ENCODE data around the gene VWA3B. TPM values are rescaled to one million over a fixed set of nuclear protein-coding genes. Genes with fewer than 3 reads are reported as not detected.

The VWA3B gene
- total RNA-seq, 1 experiment from 2014 or later: not detected

DNA sequence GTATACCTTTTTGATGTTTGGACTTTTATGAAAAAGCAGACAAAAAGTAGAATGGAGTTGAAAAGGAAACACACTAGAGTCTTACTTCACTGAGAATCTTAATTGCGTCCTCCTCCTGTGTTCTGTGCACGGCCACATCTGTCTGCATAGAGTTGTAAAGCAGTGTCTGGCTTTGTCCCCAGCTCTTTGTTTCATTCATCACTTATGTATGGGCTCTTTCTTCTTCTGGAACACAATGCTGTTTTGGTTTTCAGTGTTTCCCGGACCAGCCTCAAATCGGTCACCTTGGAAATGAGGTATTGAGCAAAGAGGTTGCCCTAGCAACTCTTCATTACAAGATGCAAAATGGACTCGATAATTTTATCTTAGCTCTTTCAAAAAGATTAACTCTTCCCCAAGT is 155.0 kb downstream of the VWA3B start:
- Mint-ChIP-seq H3K4me3 (no peak overlapping the region), H3K9me3 (peaks cover under 1% of the 10 kb centered on the region in 2 experiments; a peak in 1 of 5 replicates), H3K27ac (no peak overlapping the region), H3K27me3 (ENCODE audit: low read depth) (peaks cover 2% of the 10 kb centered on the region), H3K36me3 (ENCODE audit: insufficient read depth in 1 of 3, low read depth in 3 of 3) (no peaks in the 10 kb centered on the region; a peak in 2 of 7 replicates), H3K4me1 (peaks cover 4% of the 10 kb centered on the region in 2 experiments; a peak in 3 of 4 replicates)
- H3K9me3 ChIP-seq (ENCODE audit: control insufficient read depth, low read depth, low read length): no peaks in the 10 kb centered on the region
- no peak overlapping the region for H4K91ac ChIP-seq (ENCODE audit: insufficient read length, low read depth, low read length)
- H2AFZ ChIP-seq (ENCODE audit: low read length): no peak overlapping the region
- H3K18ac ChIP-seq (ENCODE audit: insufficient read length, low read depth, low read length): no peak overlapping the region
- no peaks in the 10 kb centered on the region for H3K79me2 ChIP-seq (ENCODE audit: insufficient read depth, low read length)
- no peak overlapping the region for H2BK120ac ChIP-seq (ENCODE audit: low read depth, low read length, poor library complexity, severe bottlenecking)
- no peak overlapping the region for H3K27ac ChIP-seq (ENCODE audit: insufficient read length, low read depth, low read length)
- no peak overlapping the region for H2BK20ac ChIP-seq (ENCODE audit: low read depth, low read length, poor library complexity, severe bottlenecking)
- no peak overlapping the region for H4K5ac ChIP-seq (ENCODE audit: insufficient read length, low read depth, low read length)
- TF ChIP-seq CTCF (conservative IDR thresholded peaks at IDR 0.05): no peak
- no CpG with 5 or more reads among the region's 5 CpGs for WGBS (ENCODE audit: extremely low coverage, insufficient read length, low lambda C conversion rate)
- H3K14ac ChIP-seq (ENCODE audit: insufficient read depth, low read length): no peak overlapping the region
- H3K27me3 ChIP-seq (ENCODE audit: insufficient read depth, low read length): no peaks in the 10 kb centered on the region
- H3K23ac ChIP-seq (ENCODE audit: insufficient read length, low read depth, low read length): no peak overlapping the region
- H2BK12ac ChIP-seq (ENCODE audit: insufficient read length, low read depth, low read length): no peak overlapping the region
- H3K56ac ChIP-seq (ENCODE audit: insufficient read length, low read depth, low read length): no peak overlapping the region
- no peak overlapping the region for H3T11ph ChIP-seq (ENCODE audit: low read length)
- no peaks in the 10 kb centered on the region for H4K20me1 ChIP-seq (ENCODE audit: control insufficient read depth, insufficient read depth, insufficient read length)
- H3K23me2 ChIP-seq (ENCODE audit: insufficient read length, low read depth, low read length, poor library complexity, severe bottlenecking): no peaks in the 10 kb centered on the region
- H2AK5ac ChIP-seq (ENCODE audit: insufficient read length, low read length): no peak overlapping the region
- no peaks in the 10 kb centered on the region for H3K4me1 ChIP-seq (ENCODE audit: insufficient read depth, low read length)
- H2BK15ac ChIP-seq (ENCODE audit: low read depth, low read length): no peak overlapping the region
- H3K4me2 ChIP-seq (ENCODE audit: insufficient read depth, insufficient read length, low read length): no peak overlapping the region
- no peak overlapping the region for H3K9ac ChIP-seq (ENCODE audit: extremely low read depth, insufficient read length, low read length)
- H3K4ac ChIP-seq (ENCODE audit: low read depth, low read length): no peak overlapping the region
- H2BK5ac ChIP-seq (ENCODE audit: insufficient read length, low read length): no peak overlapping the region
- no peak for DNase-seq
- H3K79me1 ChIP-seq (ENCODE audit: insufficient read depth, low read depth, low read length, poor library complexity, severe bottlenecking): no peaks in the 10 kb centered on the region
- no peak overlapping the region for H4K8ac ChIP-seq (replicated peaks; ENCODE audit: insufficient read length, low read depth, low read length)
